ENCODE results near the gene NR1I3. TPM values are rescaled to one million over a fixed set of nuclear protein-coding genes. Genes with fewer than 3 reads are reported as not detected.
"Not testable (repeated sequence)": the region's sequence is repeated elsewhere in the genome, so short reads cannot be mapped to it uniquely, and the experiment has no call there.

The NR1I3 gene
- total RNA-seq, 4 donors from 2014 or later = not detected

GRCh38 chr1:161251579-161251978 lies 13.6 kb upstream of the NR1I3 start:
- in situ Hi-C loops (cut with MboI; ENCODE audit: low sequenced_read_pairs in 4 of 4) = no loop called here
- Histone ChIP-seq H3K36me3 (no peaks in the 10 kb centered on the region), H3K4me1 (no peaks in the 10 kb centered on the region), H3K27me3 (peaks cover 0 to 2% (median 0%) of the 10 kb centered on the region in 3 donors), H3K4me3 (no peak overlapping the region), H3K9me3 (peaks cover 0 to under 1% (median 0%) of the 10 kb centered on the region in 3 donors), H3K27ac (no peak overlapping the region)
- ATAC-seq (no peak), DNase-seq (no peak)
- intact Hi-C loops (cut with DNase I; ENCODE audit: low total_unique reads) = no loop called here
- TF ChIP-seq CTCF (IDR thresholded peaks at IDR 0.05 in 4 of 5, conservative IDR thresholded peaks at IDR 0.05 in 1 of 5) (no peak), POLR2A (IDR thresholded peaks at IDR 0.05) (no peak)

- H3K27me3 ChIP-seq = no peaks in the 10 kb centered on the region
- DNase-seq (no peak), ATAC-seq (no peak)
- no peak for TF ChIP-seq POLR2A (IDR thresholded peaks at IDR 0.05)
- no peak for TF ChIP-seq CTCF (IDR thresholded peaks at IDR 0.05 in 4 of 5, conservative IDR thresholded peaks at IDR 0.05 in 1 of 5)
- in situ Hi-C loops (cut with MboI; ENCODE audit: low sequenced_read_pairs in 4 of 4) = no loop called here
- no peak overlapping the region for H3K4me3 ChIP-seq
- no peaks in the 10 kb centered on the region for H3K4me1 ChIP-seq
- H3K27ac ChIP-seq = no peak overlapping the region
- no peaks in the 10 kb centered on the region for H3K36me3 ChIP-seq
- intact Hi-C loops (cut with DNase I; ENCODE audit: low total_unique reads) = no loop called here
- H3K9me3 ChIP-seq = no peaks in the 10 kb centered on the region
Measured at GRCh38 chr1:161250829-161251228, 12.8 kb upstream of the NR1I3 start.

GRCh38 chr1:161250100-161250499 lies 12.1 kb upstream of the NR1I3 start:
- H3K9me3 ChIP-seq; H3K4me3 ChIP-seq; H3K4me1 ChIP-seq; in situ Hi-C loops (cut with MboI; ENCODE audit: low sequenced_read_pairs in 4 of 4); H3K27ac ChIP-seq; ATAC-seq; H3K36me3 ChIP-seq; intact Hi-C loops (cut with DNase I; ENCODE audit: low total_unique reads); H3K27me3 ChIP-seq; DNase-seq: not testable (repeated sequence)

- no peak for TF ChIP-seq CTCF (IDR thresholded peaks at IDR 0.05 in 4 of 5, conservative IDR thresholded peaks at IDR 0.05 in 1 of 5)
- TF ChIP-seq POLR2A (IDR thresholded peaks at IDR 0.05) = no peak
- in situ Hi-C loops (cut with MboI; ENCODE audit: low sequenced_read_pairs in 4 of 4) (no loop called here), intact Hi-C loops (cut with DNase I; ENCODE audit: low total_unique reads) (no loop called here)
- ATAC-seq = no peak
- no peaks in the 10 kb centered on the region for H3K36me3 ChIP-seq
- H3K4me3 ChIP-seq = no peak overlapping the region
- H3K27ac ChIP-seq = no peak overlapping the region
- no peaks in the 10 kb centered on the region for H3K27me3 ChIP-seq
- no peaks in the 10 kb centered on the region for H3K4me1 ChIP-seq
- DNase-seq = no peak
- no peaks in the 10 kb centered on the region for H3K9me3 ChIP-seq
Measured at GRCh38 chr1:161244888-161245287, 6.9 kb upstream of the NR1I3 start.

- intact Hi-C loops (cut with DNase I; ENCODE audit: low total_unique reads) (no loop called here), in situ Hi-C loops (cut with MboI; ENCODE audit: low sequenced_read_pairs in 4 of 4) (no loop called here)
- Histone ChIP-seq H3K4me1 (no peaks in the 10 kb centered on the region), H3K9me3 (no peaks in the 10 kb centered on the region), H3K27ac (no peak overlapping the region), H3K4me3 (no peak overlapping the region), H3K36me3 (no peaks in the 10 kb centered on the region), H3K27me3 (no peaks in the 10 kb centered on the region)
- DNase-seq (no peak), ATAC-seq (no peak)
- no peak for TF ChIP-seq CTCF (IDR thresholded peaks at IDR 0.05 in 4 of 5, conservative IDR thresholded peaks at IDR 0.05 in 1 of 5)
- TF ChIP-seq POLR2A (IDR thresholded peaks at IDR 0.05) = no peak
Measured at GRCh38 chr1:161242313-161242712, 4.3 kb upstream of the NR1I3 start.

Measured in gastrocnemius medialis (tissue), 4 donors.